GM21360 (cell line): Measurements from ENCODE around the gene CCDC167.

ENCODE experiments used
- ATAC-seq: cut with Tn5 transposase; IDR thresholded peaks from one replicate; pipeline ENCODE4 v1.9.1; 2021; ENCODE audit warnings: mild to moderate bottlenecking, moderate library complexity; ENCODE audit not compliant: unreplicated experiment

CCDC167 gene

DNA sequence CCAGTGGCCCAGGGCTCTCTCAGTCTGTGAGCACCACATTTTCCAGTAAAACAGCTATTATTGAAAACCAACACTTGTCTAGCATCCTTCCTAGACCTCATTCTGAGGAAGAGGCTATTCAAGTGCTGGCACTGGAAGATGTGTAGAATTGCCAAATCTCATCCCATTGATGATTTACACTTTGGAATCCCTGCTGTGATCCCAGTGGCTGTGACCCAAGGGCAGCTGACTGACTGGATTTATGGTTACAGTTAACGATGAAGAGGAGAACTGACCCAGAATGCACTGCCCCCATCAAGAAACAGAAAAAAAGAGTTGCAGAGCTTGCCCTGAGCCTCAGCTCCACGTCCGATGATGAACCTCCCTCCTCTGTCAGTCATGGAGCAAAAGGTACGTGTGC, 64.3 kb downstream of the CCDC167 start:
- no peak for ATAC-seq

DNA sequence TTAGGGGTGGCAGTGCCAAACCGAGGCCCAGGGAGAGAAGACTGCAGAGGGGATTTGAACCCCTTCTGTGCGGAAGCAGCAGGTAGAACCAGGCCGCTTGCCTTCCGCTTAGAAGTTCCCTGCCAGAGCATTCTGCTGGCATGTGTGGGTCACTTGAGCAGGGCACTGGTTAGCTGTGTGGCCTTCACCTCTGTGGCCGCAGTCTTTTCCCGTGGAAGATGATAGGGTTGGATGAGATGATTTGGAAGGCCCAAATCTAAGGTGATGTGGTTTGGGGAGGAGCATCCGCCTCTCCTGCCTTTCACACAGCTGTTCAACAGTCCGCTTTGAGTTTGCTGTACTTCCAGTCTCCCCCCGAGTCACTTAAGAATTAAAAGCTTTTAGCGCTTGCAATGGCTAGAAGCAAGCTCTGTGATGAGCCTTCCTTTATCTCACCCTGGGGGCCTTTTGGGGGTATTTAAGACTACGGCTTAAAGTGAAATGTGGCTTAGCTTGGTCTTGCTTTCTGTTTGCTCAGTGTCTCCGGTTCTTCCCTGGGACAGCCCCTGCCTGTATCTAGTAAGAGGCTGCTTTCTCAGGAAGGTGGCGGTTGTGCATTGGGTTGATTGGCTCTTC, 65.9 kb downstream of the CCDC167 start:
- peak; percentile 26 for ATAC-seq
